K562 (cell line): ENCODE measurements around the gene NTRK2. TPM values are rescaled to one million over a fixed set of nuclear protein-coding genes. Genes with fewer than 3 reads are reported as not detected.

Source experiments
- ATAC-seq: fragments of 200-7000 bp; cut with Tn5 transposase; 3 replicates; pipeline ENCODE4 v1.9.1; 2020; ENCODE audit warnings: moderate library complexity
- BruUV-seq: library from RNA; stranded (reverse); fragments of 400-500 nt; replicated peaks from 2 replicates; lab custom pipeline; 2021; lab: Mats Ljungman, UMichigan
- CTCF ChIA-PET: fragments of 300-600 bp; formaldehyde crosslinking; extraction: SDS; loops from one replicate; lab custom pipeline; 2021; ENCODE audit warnings: low intra/inter-chr PET ratio; lab: Yijun Ruan, JAX
- POLR2A ChIA-PET: fragments of 300-600, 350-650 bp; sonication (Branson Sonifier 250); formaldehyde crosslinking; extraction: SDS; loops from one replicate; lab custom pipeline; 2021; ENCODE audit warnings: antibody characterized with exemption, inconsistent platforms; lab: Yijun Ruan, JAX
- DNase-seq, 4 experiments: peaks; one replicate each; pipeline versions ENCODE4 v3.0.0 to v3.0.0-alpha.2; 2011 to 2018; ENCODE audit warnings: low spot score in 3 of 4, mixed read lengths in 3 of 4; ENCODE audit errors: extremely low read depth in 1 of 4
- FAIRE-seq: peaks from 2 replicates; lab custom pipeline; 2011; peaks lifted over from hg19 to GRCh38; lab: Jason Lieb, UNC
- H2AFZ ChIP-seq: 2 replicates; pipeline ENCODE4 v1.6.0; 2011; ENCODE audit warnings: low read depth, low read length, control low read depth, inconsistent platforms
- H3K27ac ChIP-seq: fragments of 200-600 bp; 3 replicates; pipeline ENCODE4 v1.8.0; 2011; ENCODE audit warnings: low read depth, mild to moderate bottlenecking, control low read depth, inconsistent platforms, low read length, moderate library complexity, mixed read lengths; ENCODE audit errors: extremely low read depth
- H3K27me3 ChIP-seq, 2 experiments: fragments of 300-600 bp in 1 of 2; 2 replicates in 1 of 2; 3 replicates in 1 of 2; pipeline versions ENCODE4 v1.6.0 to v1.8.0; 2011; ENCODE audit warnings: inconsistent platforms in 2 of 2, low read length in 2 of 2, mild to moderate bottlenecking in 1 of 2, mixed read lengths in 1 of 2, moderate library complexity in 1 of 2; ENCODE audit not compliant: control insufficient read depth in 2 of 2, insufficient read depth in 2 of 2
- H3K36me3 ChIP-seq: fragments of 300-600 bp; 3 replicates; pipeline ENCODE4 v1.8.0; 2011; ENCODE audit warnings: mild to moderate bottlenecking, low read length, inconsistent platforms; ENCODE audit not compliant: control insufficient read depth, insufficient read depth
- H3K4me1 ChIP-seq, 2 experiments: fragments of 200-600 bp in 1 of 2; replicated peaks in 1 of 2; 2 replicates in 1 of 2; 3 replicates in 1 of 2; pipeline versions ENCODE4 v1.5.1 to v1.8.0; 2011; ENCODE audit warnings: inconsistent platforms in 2 of 2, low read length in 2 of 2, mild to moderate bottlenecking in 1 of 2, mixed read lengths in 1 of 2, moderate library complexity in 1 of 2; ENCODE audit not compliant: control insufficient read depth in 2 of 2, insufficient read depth in 2 of 2
- H3K4me2 ChIP-seq: 2 replicates; pipeline ENCODE4 v1.6.1; 2011; ENCODE audit warnings: low read length, control low read depth, inconsistent platforms, mixed read lengths; ENCODE audit not compliant: insufficient read depth
- H3K4me3 ChIP-seq: fragments of 200-600 bp; sonication (generic), shearing (Covaris generic); 2 replicates; pipeline ENCODE4 v1.5.1; 2016; ENCODE audit warnings: control low read depth, inconsistent platforms
- H3K79me2 ChIP-seq: fragments of 200-600 bp; 3 replicates; pipeline ENCODE4 v1.8.0; 2011; ENCODE audit warnings: low read length, inconsistent platforms; ENCODE audit not compliant: control insufficient read depth, insufficient read depth
- H3K9ac ChIP-seq, 2 experiments: 2 replicates each; pipeline versions ENCODE4 v1.6.0 to v1.6.1; 2011; ENCODE audit warnings: low read depth in 2 of 2, low read length in 2 of 2, control low read depth in 1 of 2, inconsistent platforms in 1 of 2, mild to moderate bottlenecking in 1 of 2, mixed read lengths in 1 of 2; ENCODE audit not compliant: insufficient read depth in 1 of 2
- H3K9me1 ChIP-seq: one replicate; pipeline ENCODE4 v1.6.0; 2011; ENCODE audit warnings: inconsistent platforms, mild to moderate bottlenecking, low read length, moderate library complexity; ENCODE audit not compliant: control insufficient read depth, insufficient read depth
- H3K9me3 ChIP-seq: replicated peaks from 2 replicates; pipeline ENCODE4 v1.5.1; 2011; ENCODE audit warnings: low read depth, low read length, inconsistent platforms; ENCODE audit not compliant: control insufficient read depth, insufficient read depth
- H4K20me1 ChIP-seq: replicated peaks from 2 replicates; pipeline ENCODE4 v1.6.1; 2011; ENCODE audit warnings: low read length, inconsistent platforms, mixed read lengths; ENCODE audit not compliant: control insufficient read depth, insufficient read depth
- BRCA1 ChIP-seq, 2 experiments: fragments of 450-650 bp in 1 of 2; sonication (generic) in 1 of 2; formaldehyde crosslinking in 1 of 2; IDR thresholded peaks; 2 replicates each; pipeline versions ENCODE4 v1.5.0 to v1.6.1; 2017 to 2020; ENCODE audit warnings: mild to moderate bottlenecking in 1 of 2, missing genetic modification reagents in 1 of 2
- ELF2 ChIP-seq: fragments of 250-450 bp; sonication (Bioruptor Pico); IDR thresholded peaks from 2 replicates; pipeline ENCODE4 v1.5.0; 2021; ENCODE audit warnings: mild to moderate bottlenecking
- FOXK1 ChIP-seq: sonication (generic); formaldehyde crosslinking; IDR thresholded peaks from 2 replicates; pipeline ENCODE4 v1.8.0; 2022; ENCODE audit warnings: missing genetic modification reagents, mild to moderate bottlenecking, borderline replicate concordance
- HIVEP1 ChIP-seq: fragments of 250-450 bp; sonication (Bioruptor Pico); IDR thresholded peaks from 2 replicates; pipeline ENCODE4 v1.4.0; 2020; ENCODE audit warnings: mild to moderate bottlenecking
- RBFOX2 ChIP-seq: fragments of 200-400 bp; formaldehyde crosslinking; IDR thresholded peaks from 2 replicates; pipeline ENCODE4 v1.6.1; 2017; ENCODE audit warnings: low read depth, mild to moderate bottlenecking, low read length, moderate library complexity
- RBM22 ChIP-seq: fragments of 200-400 bp; formaldehyde crosslinking; IDR thresholded peaks from 2 replicates; pipeline ENCODE4 v1.6.1; 2018; ENCODE audit warnings: low read length, low read depth; ENCODE audit not compliant: poor library complexity, severe bottlenecking
- RCOR1 ChIP-seq, 2 experiments: IDR thresholded peaks; 2 replicates each; pipeline ENCODE4 v1.6.1; 2012; ENCODE audit warnings: low read depth in 2 of 2, low read length in 2 of 2, borderline replicate concordance in 1 of 2, improper control_type of control experiment in 1 of 2
- SNRNP70 ChIP-seq: fragments of 200-400 bp; formaldehyde crosslinking; optimal IDR thresholded peaks from 2 replicates; pipeline ENCODE3; 2017; ENCODE audit warnings: low read depth, low read length
- YBX1 ChIP-seq: fragments of 450-650 bp; IDR thresholded peaks from 2 replicates; pipeline ENCODE4 v1.7.1; 2016; ENCODE audit warnings: mild to moderate bottlenecking
- ZNF3 ChIP-seq: fragments of 250-450 bp; sonication (Bioruptor Pico); IDR thresholded peaks from 2 replicates; pipeline ENCODE4 v1.5.0; 2021; ENCODE audit warnings: mild to moderate bottlenecking, moderate library complexity
- ZNF780A ChIP-seq: fragments of 250-450 bp; sonication (Bioruptor Pico); IDR thresholded peaks from 2 replicates; pipeline ENCODE4 v1.5.0; 2021; ENCODE audit warnings: mild to moderate bottlenecking
- WGBS: fragments of 100-300 bp; shearing (Covaris generic); methylation state at CpG from one replicate; pipeline ENCODE4 v1.1.6; 2016; ENCODE audit warnings: low coverage, mixed read lengths; ENCODE audit not compliant: insufficient coverage; ENCODE audit errors: missing lambda C conversion rate; 5-methylcytosine and 5-hydroxymethylcytosine counted together
- in situ Hi-C: fragments of 300-500 bp; cut with MboI; formaldehyde crosslinking; loops from 4 replicates; pipeline ENCODE4 v1.15.0; 2018; ENCODE audit warnings: inconsistent platforms, mixed read lengths
- intact Hi-C: fragments of 100-400 bp; cut with micrococcal nuclease; formaldehyde crosslinking; loops from 2 replicates; pipeline ENCODE4 v1.14.2; 2022
- polyA plus RNA-seq, 8 experiments: library from polyadenylated mRNA; depleted of rRNA in 4 of 8; stranded (reverse) in 5 of 8; unstranded in 3 of 8; fragments of >200 nt; fragmentation: Nextera tagmentation in 2 of 8; fragmentation: Illumina TruSeq in 1 of 8; extraction: Ambion mirVana in 2 of 8; extraction: Trizol in 1 of 8; gene quantifications; 2 replicates each; pipeline versions ENCODE4 v1.2.1 to v1.2.3, GENCODE V29; 2011 to 2014; ENCODE audit warnings: inconsistent platforms in 1 of 8, missing spikeins in 1 of 8
- total RNA-seq, 7 experiments: library from RNA; depleted of rRNA in 6 of 7; stranded (reverse); fragments of >200 nt in 6 of 7; fragmentation: Illumina TruSeq in 2 of 7; extraction: Trizol in 2 of 7; gene quantifications; 2 replicates each; pipeline versions ENCODE4 v1.2.1 to v1.2.3, GENCODE V29; 2011 to 2021; ENCODE audit warnings: low replicate concordance in 1 of 7
- TF ChIP-seq, protein P1 (sequence below): fragments of 250-450 bp; sonication (Bioruptor Pico); IDR thresholded peaks from 2 replicates; pipeline ENCODE4 v1.9.0; 2021; ENCODE audit warnings: mild to moderate bottlenecking, inconsistent platforms
- TF ChIP-seq, protein P2 (sequence below): IDR thresholded peaks from 3 replicates; pipeline ENCODE4 v1.6.1; 2011; ENCODE audit warnings: borderline replicate concordance, mild to moderate bottlenecking; ENCODE audit not compliant: insufficient read length, insufficient read depth

The NTRK2 gene
- total and polyA plus RNA-seq, 9 of the 15 experiments (the other 6 are each of a cell fraction or from before 2014, with no cell fraction given): not detected

DNA sequence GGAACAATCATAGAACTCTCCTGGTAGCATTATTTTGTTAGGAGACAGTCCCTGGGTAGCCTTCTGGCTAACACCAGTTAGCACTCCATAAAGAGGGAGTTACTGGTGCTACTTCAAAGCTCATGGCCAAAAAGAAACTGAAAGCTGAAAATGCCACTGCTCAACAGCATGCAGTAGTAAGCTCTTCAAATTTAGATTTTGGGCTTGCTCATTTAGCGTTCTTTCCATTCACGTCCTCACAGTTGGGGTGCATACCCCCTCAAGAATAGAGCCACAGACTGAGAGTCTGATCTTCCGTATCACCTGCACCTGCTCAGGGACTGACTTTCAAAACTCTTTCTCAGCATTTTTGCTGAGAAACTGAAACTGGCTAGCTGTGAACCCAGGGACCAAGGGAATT, 24.7 kb downstream of the NTRK2 start:
- ChIA-PET POLR2A (interaction anchor here (0.6 kb wide), 1 partner anchor 133 kb away, joined by 3 read pairs; no protein-coding TSS in a partner anchor), CTCF (no interaction called here)
- FAIRE-seq (no peak), DNase-seq (no peak), ATAC-seq (no peak)
- no peak overlapping the region for H3K4me3 ChIP-seq
- H3K79me2 ChIP-seq: no peaks in the 10 kb centered on the region
- H3K4me1 ChIP-seq: no peaks in the 10 kb centered on the region
- H3K36me3 ChIP-seq: no peaks in the 10 kb centered on the region
- H2AFZ ChIP-seq: no peak overlapping the region
- TF ChIP-seq ELF2 (no peak), FOXK1 (CRISPR knock-in tag) (no peak), RBM22 (no peak), ZNF3 (no peak), HIVEP1 (CRISPR knock-in tag) (no peak), RCOR1 (IDR thresholded peaks at IDR 0.05; ENCODE audit: borderline replicate concordance in 1 of 2, low read depth in 2 of 2, low read length in 2 of 2) (no peak), YBX1 (no peak)
- no peaks in the 10 kb centered on the region for H3K9me1 ChIP-seq
- H3K9ac ChIP-seq: no peak overlapping the region
- H3K9me3 ChIP-seq: no peaks in the 10 kb centered on the region
- WGBS: 3% methylated on average over 3 of the region's 3 CpGs
- H4K20me1 ChIP-seq: no peaks in the 10 kb centered on the region
- no peak overlapping the region for H3K4me2 ChIP-seq
- in situ Hi-C loops: no loop called here
- intact Hi-C loops: no loop called here
- no peaks in the 10 kb centered on the region for H3K27me3 ChIP-seq
- BruUV-seq: no TSS peak
- H3K27ac ChIP-seq: no peak overlapping the region

DNA sequence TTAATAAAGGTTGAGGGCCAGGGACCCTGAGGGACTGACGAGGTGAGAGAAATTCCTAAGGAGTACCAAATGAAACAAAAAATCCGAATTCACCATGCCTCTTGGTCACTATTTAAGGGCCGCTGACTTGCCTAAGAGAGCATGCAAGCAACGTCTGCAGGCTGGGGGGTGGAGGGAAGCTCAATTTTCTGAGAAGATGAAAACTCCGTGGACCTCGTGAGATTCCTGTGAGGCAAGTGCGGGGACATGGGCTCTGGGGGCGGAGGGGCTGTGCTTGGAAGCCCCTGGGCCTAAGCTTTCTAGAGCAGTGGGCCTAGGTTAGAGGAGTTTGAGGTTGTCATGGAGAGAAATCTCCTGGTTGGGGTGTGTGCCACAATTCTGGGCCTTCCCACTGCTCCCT, 27.5 kb downstream of the NTRK2 start:
- CTCF ChIA-PET: no interaction called here
- no peaks in the 10 kb centered on the region for H4K20me1 ChIP-seq
- ATAC-seq (no peak), DNase-seq (no peak), FAIRE-seq (no peak)
- intact Hi-C loops: no loop called here
- H3K79me2 ChIP-seq: no peaks in the 10 kb centered on the region
- POLR2A ChIA-PET: no interaction called here
- no peak overlapping the region for H3K4me3 ChIP-seq
- in situ Hi-C loops: no loop called here
- no peak overlapping the region for H3K4me2 ChIP-seq
- H3K27me3 ChIP-seq: no peaks in the 10 kb centered on the region
- no peak overlapping the region for H3K27ac ChIP-seq
- no peak overlapping the region for H3K9ac ChIP-seq
- no peaks in the 10 kb centered on the region for H3K9me3 ChIP-seq
- H3K9me1 ChIP-seq: no peaks in the 10 kb centered on the region
- no peak overlapping the region for H2AFZ ChIP-seq
- 0% methylated on average over 6 of the region's 8 CpGs for WGBS
- no peaks in the 10 kb centered on the region for H3K4me1 ChIP-seq
- no TSS peak for BruUV-seq
- no peaks in the 10 kb centered on the region for H3K36me3 ChIP-seq
- TF ChIP-seq, protein P1, sequence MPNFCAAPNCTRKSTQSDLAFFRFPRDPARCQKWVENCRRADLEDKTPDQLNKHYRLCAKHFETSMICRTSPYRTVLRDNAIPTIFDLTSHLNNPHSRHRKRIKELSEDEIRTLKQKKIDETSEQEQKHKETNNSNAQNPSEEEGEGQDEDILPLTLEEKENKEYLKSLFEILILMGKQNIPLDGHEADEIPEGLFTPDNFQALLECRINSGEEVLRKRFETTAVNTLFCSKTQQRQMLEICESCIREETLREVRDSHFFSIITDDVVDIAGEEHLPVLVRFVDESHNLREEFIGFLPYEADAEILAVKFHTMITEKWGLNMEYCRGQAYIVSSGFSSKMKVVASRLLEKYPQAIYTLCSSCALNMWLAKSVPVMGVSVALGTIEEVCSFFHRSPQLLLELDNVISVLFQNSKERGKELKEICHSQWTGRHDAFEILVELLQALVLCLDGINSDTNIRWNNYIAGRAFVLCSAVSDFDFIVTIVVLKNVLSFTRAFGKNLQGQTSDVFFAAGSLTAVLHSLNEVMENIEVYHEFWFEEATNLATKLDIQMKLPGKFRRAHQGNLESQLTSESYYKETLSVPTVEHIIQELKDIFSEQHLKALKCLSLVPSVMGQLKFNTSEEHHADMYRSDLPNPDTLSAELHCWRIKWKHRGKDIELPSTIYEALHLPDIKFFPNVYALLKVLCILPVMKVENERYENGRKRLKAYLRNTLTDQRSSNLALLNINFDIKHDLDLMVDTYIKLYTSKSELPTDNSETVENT: no peak
- no peak for TF ChIP-seq RBFOX2
- TF ChIP-seq ZNF780A (CRISPR knock-in tag): no peak
- TF ChIP-seq SNRNP70: no peak
- TF ChIP-seq BRCA1 (IDR thresholded peaks at IDR 0.05): no peak
- no peak for TF ChIP-seq BRCA1 (CRISPR knock-in tag; IDR thresholded peaks at IDR 0.05)
- TF ChIP-seq, protein P2, sequence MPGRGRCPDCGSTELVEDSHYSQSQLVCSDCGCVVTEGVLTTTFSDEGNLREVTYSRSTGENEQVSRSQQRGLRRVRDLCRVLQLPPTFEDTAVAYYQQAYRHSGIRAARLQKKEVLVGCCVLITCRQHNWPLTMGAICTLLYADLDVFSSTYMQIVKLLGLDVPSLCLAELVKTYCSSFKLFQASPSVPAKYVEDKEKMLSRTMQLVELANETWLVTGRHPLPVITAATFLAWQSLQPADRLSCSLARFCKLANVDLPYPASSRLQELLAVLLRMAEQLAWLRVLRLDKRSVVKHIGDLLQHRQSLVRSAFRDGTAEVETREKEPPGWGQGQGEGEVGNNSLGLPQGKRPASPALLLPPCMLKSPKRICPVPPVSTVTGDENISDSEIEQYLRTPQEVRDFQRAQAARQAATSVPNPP: no peak
